Erythroblast (primary cell): ENCODE results near the gene METTL24.
A peak's percentile ranks its signal among the peaks of the same experiment; 100 is the strongest.

ENCODE experiments used
- GATA1 ChIP-seq: IDR thresholded peaks from 2 replicates; pipeline ENCODE4 v1.6.1; 2011; ENCODE audit warnings: low read depth, mild to moderate bottlenecking, control low read depth, low read length, moderate library complexity
- POLR2A ChIP-seq: IDR thresholded peaks from 2 replicates; pipeline ENCODE4 v1.6.1; 2011; ENCODE audit warnings: mild to moderate bottlenecking, low read length

DNA sequence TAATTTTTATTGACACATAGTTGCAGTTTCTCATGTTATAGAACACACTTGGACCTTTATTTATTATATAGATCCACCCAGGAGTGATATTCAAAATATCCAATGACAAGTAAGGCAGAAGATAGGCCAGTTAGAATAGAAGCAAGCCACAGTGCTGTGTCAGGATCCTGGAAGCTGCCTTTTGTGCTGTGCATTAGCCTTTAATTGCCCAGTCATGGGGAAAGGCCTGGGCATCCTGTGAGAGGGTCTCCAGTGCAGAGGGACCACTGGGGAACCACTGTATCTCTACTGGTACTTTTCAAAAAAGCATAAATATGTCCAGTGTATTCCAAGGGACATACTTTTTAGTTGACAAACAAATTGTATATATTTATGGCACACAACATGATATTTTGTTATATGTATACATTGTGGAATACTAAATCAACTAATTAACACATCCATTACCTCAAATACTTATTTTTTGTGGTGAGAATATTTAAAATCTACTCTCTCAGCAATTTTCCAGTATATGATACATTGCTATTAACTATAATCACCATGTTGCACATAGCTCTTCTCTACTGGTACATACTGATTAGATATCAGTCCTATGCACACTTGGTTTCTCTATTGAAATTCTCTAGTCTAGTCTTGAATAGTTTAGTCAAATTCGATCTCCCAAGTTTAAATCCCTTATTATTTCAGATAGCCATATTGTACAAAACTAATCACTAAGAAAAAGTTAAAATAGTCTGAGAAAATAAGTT is 118.4 kb downstream of the METTL24 start:
- TF ChIP-seq POLR2A (peak; percentile 24), GATA1 (no peak)
